ENCODE results near the gene RHBDL2. TPM values are rescaled to one million over a fixed set of nuclear protein-coding genes. Genes with fewer than 3 reads are reported as not detected.

Gene RHBDL2
- total and polyA plus RNA-seq, 10 of the 15 experiments (the other 5 are each of a cell fraction or from before 2014, with no cell fraction given): 0.05 TPM; not detected in 9

DNA sequence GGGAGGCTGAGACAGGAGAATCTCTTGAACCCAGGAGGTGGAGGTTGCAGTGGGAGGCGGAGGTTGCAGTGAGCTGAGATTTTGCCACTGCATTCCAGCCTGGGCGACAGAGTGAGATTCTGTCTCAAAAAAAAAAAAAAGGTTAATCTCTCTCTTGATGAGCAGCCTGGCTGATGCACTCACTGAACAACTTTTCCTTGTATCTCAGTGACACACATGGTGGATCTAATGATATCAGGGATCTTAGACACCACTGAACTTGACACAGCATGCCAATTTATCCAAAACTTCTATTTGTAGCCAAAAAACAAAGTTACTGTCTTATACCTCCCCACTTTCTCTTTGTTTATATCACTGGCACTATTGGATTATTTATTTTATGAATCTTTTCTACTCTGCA lies 16.2 kb downstream of the RHBDL2 start:
- no peak for TF ChIP-seq JUNB (IDR thresholded peaks at IDR 0.05)
- TF ChIP-seq, protein P1, sequence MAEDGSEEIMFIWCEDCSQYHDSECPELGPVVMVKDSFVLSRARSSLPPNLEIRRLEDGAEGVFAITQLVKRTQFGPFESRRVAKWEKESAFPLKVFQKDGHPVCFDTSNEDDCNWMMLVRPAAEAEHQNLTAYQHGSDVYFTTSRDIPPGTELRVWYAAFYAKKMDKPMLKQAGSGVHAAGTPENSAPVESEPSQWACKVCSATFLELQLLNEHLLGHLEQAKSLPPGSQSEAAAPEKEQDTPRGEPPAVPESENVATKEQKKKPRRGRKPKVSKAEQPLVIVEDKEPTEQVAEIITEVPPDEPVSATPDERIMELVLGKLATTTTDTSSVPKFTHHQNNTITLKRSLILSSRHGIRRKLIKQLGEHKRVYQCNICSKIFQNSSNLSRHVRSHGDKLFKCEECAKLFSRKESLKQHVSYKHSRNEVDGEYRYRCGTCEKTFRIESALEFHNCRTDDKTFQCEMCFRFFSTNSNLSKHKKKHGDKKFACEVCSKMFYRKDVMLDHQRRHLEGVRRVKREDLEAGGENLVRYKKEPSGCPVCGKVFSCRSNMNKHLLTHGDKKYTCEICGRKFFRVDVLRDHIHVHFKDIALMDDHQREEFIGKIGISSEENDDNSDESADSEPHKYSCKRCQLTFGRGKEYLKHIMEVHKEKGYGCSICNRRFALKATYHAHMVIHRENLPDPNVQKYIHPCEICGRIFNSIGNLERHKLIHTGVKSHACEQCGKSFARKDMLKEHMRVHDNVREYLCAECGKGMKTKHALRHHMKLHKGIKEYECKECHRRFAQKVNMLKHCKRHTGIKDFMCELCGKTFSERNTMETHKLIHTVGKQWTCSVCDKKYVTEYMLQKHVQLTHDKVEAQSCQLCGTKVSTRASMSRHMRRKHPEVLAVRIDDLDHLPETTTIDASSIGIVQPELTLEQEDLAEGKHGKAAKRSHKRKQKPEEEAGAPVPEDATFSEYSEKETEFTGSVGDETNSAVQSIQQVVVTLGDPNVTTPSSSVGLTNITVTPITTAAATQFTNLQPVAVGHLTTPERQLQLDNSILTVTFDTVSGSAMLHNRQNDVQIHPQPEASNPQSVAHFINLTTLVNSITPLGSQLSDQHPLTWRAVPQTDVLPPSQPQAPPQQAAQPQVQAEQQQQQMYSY (CRISPR knock-in tag; IDR thresholded peaks at IDR 0.05): no peak
- no peak for TF ChIP-seq SMAD5 (IDR thresholded peaks at IDR 0.05; ENCODE audit: low read depth)
- no peak for TF ChIP-seq SP1 (IDR thresholded peaks at IDR 0.05; ENCODE audit: low read depth, low read length)
- Histone ChIP-seq H3K36me3 (ENCODE audit: control insufficient read depth in 2 of 2, insufficient read depth in 2 of 2, low read length in 1 of 2) (no peaks in the 10 kb centered on the region), H3K27ac (ENCODE audit: control insufficient read depth, insufficient read depth) (no peak overlapping the region), H3K4me1 (ENCODE audit: control insufficient read depth, insufficient read depth, low read length) (no peaks in the 10 kb centered on the region), H3K9ac (ENCODE audit: control insufficient read depth, insufficient read depth, low read length) (no peak overlapping the region), H3K9me3 (replicated peaks; ENCODE audit: control insufficient read depth, insufficient read depth, low read length) (no peaks in the 10 kb centered on the region), H3K4me2 (ENCODE audit: control insufficient read depth, insufficient read depth) (no peak overlapping the region), H4K20me1 (ENCODE audit: control insufficient read depth, insufficient read depth) (no peaks in the 10 kb centered on the region), H3K79me2 (ENCODE audit: control insufficient read depth, insufficient read depth, low read length) (no peaks in the 10 kb centered on the region), H3K4me3 (no peak overlapping the region), H3K27me3 (replicated peaks in 1 of 2; ENCODE audit: control insufficient read depth in 2 of 2, insufficient read depth in 2 of 2, low read length in 1 of 2) (no peaks in the 10 kb centered on the region), H2AFZ (ENCODE audit: control insufficient read depth, low read depth, low read length) (no peak overlapping the region)
- FAIRE-seq: no peak
- DNase-seq (ENCODE audit: low read depth, low spot score): no peak
- ChIA-PET CTCF (interaction anchor here (0.6 kb wide), 1 partner anchor 238 kb away, joined by 3 read pairs; no protein-coding TSS in a partner anchor), RAD21 (ENCODE audit: unreplicated experiment) (no interaction called here), POLR2A (no interaction called here), SMC1A (ENCODE audit: uncharacterized antibody, unreplicated experiment) (no interaction called here)
- BruUV-seq (replicated peaks): no TSS peak
- ATAC-seq: no peak
- in situ Hi-C loops (cut with MboI) (no loop called here), intact Hi-C loops (cut with micrococcal nuclease; ENCODE audit: unreplicated experiment) (no loop called here)
- WGBS (ENCODE audit: insufficient coverage, insufficient replicate concordance, low lambda C conversion rate, missing lambda C conversion rate): 32% methylated on average over 2 of the region's 2 CpGs

DNA sequence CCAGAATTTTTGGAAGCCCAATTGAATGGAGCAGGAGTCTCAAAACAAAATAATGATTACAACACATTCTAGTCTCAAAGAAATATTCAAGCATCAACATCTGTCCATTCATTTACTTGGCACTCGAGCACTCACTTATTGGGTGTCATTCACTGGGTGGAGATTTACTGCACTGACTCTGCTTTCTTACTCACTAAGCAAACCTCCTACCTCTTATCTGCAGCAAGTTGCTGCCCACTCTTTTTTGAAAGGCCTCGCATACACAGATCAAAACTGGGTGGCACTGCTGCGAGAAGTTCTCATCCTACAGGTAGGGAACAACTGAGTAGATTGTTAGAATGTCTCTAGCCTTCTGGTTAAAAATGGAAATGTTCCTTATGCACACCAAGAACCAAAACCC lies 18.0 kb downstream of the RHBDL2 start:
- in situ Hi-C loops (cut with MboI): no loop called here
- Histone ChIP-seq H3K9me3 (replicated peaks; ENCODE audit: control insufficient read depth, insufficient read depth, low read length) (no peaks in the 10 kb centered on the region), H3K4me3 (no peak overlapping the region), H3K9ac (ENCODE audit: control insufficient read depth, insufficient read depth, low read length) (no peak overlapping the region), H4K20me1 (ENCODE audit: control insufficient read depth, insufficient read depth) (no peaks in the 10 kb centered on the region), H3K79me2 (ENCODE audit: control insufficient read depth, insufficient read depth, low read length) (no peaks in the 10 kb centered on the region), H3K27ac (ENCODE audit: control insufficient read depth, insufficient read depth) (no peak overlapping the region), H3K4me1 (ENCODE audit: control insufficient read depth, insufficient read depth, low read length) (no peaks in the 10 kb centered on the region), H3K4me2 (ENCODE audit: control insufficient read depth, insufficient read depth) (no peak overlapping the region), H3K36me3 (ENCODE audit: control insufficient read depth in 2 of 2, insufficient read depth in 2 of 2, low read length in 1 of 2) (no peaks in the 10 kb centered on the region), H2AFZ (ENCODE audit: control insufficient read depth, low read depth, low read length) (no peak overlapping the region), H3K27me3 (replicated peaks in 1 of 2; ENCODE audit: control insufficient read depth in 2 of 2, insufficient read depth in 2 of 2, low read length in 1 of 2) (no peaks in the 10 kb centered on the region)
- no peak for DNase-seq (ENCODE audit: low read depth, low spot score)
- SMC1A ChIA-PET (ENCODE audit: uncharacterized antibody, unreplicated experiment): no interaction called here
- POLR2A ChIA-PET: no interaction called here
- no TSS peak for BruUV-seq (replicated peaks)
- intact Hi-C loops (cut with micrococcal nuclease; ENCODE audit: unreplicated experiment): no loop called here
- no peak for ATAC-seq
- 17% methylated on average over 3 of the region's 3 CpGs for WGBS (ENCODE audit: insufficient coverage, insufficient replicate concordance, low lambda C conversion rate, missing lambda C conversion rate)
- no peak for TF ChIP-seq LARP7 (IDR thresholded peaks at IDR 0.05)
- no peak for TF ChIP-seq TCF7 (IDR thresholded peaks at IDR 0.05; ENCODE audit: borderline replicate concordance)
- TF ChIP-seq RELA (IDR thresholded peaks at IDR 0.05; ENCODE audit: borderline replicate concordance, partially characterized antibody): no peak
- no peak for TF ChIP-seq POLR2A (IDR thresholded peaks at IDR 0.05; ENCODE audit: low read depth, low read length)
- TF ChIP-seq NFXL1 (IDR thresholded peaks at IDR 0.05; ENCODE audit: borderline replicate concordance): no peak
- TF ChIP-seq, protein P2, sequence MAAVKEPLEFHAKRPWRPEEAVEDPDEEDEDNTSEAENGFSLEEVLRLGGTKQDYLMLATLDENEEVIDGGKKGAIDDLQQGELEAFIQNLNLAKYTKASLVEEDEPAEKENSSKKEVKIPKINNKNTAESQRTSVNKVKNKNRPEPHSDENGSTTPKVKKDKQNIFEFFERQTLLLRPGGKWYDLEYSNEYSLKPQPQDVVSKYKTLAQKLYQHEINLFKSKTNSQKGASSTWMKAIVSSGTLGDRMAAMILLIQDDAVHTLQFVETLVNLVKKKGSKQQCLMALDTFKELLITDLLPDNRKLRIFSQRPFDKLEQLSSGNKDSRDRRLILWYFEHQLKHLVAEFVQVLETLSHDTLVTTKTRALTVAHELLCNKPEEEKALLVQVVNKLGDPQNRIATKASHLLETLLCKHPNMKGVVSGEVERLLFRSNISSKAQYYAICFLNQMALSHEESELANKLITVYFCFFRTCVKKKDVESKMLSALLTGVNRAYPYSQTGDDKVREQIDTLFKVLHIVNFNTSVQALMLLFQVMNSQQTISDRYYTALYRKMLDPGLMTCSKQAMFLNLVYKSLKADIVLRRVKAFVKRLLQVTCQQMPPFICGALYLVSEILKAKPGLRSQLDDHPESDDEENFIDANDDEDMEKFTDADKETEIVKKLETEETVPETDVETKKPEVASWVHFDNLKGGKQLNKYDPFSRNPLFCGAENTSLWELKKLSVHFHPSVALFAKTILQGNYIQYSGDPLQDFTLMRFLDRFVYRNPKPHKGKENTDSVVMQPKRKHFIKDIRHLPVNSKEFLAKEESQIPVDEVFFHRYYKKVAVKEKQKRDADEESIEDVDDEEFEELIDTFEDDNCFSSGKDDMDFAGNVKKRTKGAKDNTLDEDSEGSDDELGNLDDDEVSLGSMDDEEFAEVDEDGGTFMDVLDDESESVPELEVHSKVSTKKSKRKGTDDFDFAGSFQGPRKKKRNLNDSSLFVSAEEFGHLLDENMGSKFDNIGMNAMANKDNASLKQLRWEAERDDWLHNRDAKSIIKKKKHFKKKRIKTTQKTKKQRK (IDR thresholded peaks at IDR 0.05; ENCODE audit: low read depth, low read length): no peak
- TF ChIP-seq IKZF2 (IDR thresholded peaks at IDR 0.05): no peak
- TF ChIP-seq STAT3 (IDR thresholded peaks at IDR 0.05; ENCODE audit: low read depth, low read length): no peak
- no peak for TF ChIP-seq RB1 (IDR thresholded peaks at IDR 0.05; ENCODE audit: borderline replicate concordance)
- no peak for TF ChIP-seq MTA2 (IDR thresholded peaks at IDR 0.05; ENCODE audit: low read depth)
- RAD21 ChIA-PET (ENCODE audit: unreplicated experiment): no interaction called here
- CTCF ChIA-PET: no interaction called here
- FAIRE-seq: no peak
